HG02870 (cell line): Measurements from ENCODE around the gene GTPBP1.

ENCODE experiments used
- ATAC-seq: cut with Tn5 transposase; IDR thresholded peaks from one replicate; pipeline ENCODE4 v1.9.1; 2021; ENCODE audit warnings: mild to moderate bottlenecking, moderate library complexity; ENCODE audit not compliant: unreplicated experiment

Gene GTPBP1

DNA sequence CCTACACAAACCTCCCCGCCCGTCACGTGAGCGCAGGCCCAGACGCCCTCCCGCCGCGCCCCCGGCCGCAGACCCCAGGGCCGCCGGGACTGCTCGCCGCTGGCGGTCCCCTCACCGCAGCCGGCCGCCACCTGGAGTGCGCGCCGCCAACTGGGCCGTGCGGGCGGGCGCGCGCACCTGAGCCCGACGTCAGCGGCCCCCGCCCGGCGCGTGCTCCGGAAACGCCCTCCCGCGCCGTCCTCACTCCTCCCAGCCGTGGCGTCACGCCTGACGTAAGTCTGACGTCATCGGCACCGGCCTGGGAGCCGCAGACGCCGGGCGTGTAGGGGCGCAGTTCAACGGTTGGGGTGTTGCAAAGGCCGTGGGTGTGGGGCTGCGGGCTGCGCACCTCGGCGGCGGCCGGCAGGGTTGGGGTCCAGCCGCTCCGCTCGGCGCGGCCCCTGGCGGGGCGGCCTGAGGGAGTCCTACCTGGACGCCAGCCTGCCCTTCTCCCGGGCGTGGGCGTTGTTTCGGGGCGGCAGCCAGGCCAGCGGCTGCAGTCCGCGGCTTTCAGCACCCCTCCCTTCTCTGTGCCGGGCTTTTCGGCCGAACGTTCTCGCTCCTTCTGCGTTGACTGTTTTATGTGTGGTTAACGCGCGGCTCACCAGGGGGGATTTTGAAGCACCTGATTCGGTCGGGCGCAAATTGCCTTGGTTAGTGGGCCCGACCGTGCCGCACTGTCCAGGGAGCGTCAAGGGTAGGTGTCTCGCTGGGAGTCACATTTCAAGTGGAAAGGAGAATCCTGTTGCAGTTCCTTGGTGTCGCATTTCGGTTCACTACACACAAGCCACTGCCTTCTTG, 4.7 kb upstream of the GTPBP1 start, which contains the start of gene JOSD1:
Gene JOSD1 (minus strand): TSS at position 155 of the 840 bp plus-strand sequence. CDS start 956 bp downstream, outside the sequence.
- ATAC-seq = peak; percentile 29

GRCh38 chr22:38704654-38705234, 1.0 kb upstream of the GTPBP1 start:
- ATAC-seq = no peak

GRCh38 chr22:38706101-38706900, 557 bp downstream of the GTPBP1 start:
- no peak for ATAC-seq

DNA sequence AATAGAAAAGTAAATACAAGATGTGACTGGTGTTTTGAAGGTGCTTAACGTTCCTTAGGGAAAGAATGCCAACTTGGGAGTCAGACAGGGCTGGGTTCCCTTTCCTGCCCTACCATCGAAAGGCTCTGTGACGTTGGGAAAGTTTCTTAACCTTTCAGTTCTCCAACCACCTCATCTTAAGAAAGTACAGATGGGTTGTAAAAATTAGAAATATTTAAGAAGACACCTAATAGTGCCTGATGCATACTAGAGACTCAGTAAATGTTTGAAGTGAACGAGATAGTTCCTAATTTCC, 1.1 kb downstream of the GTPBP1 start:
- no peak for ATAC-seq

DNA sequence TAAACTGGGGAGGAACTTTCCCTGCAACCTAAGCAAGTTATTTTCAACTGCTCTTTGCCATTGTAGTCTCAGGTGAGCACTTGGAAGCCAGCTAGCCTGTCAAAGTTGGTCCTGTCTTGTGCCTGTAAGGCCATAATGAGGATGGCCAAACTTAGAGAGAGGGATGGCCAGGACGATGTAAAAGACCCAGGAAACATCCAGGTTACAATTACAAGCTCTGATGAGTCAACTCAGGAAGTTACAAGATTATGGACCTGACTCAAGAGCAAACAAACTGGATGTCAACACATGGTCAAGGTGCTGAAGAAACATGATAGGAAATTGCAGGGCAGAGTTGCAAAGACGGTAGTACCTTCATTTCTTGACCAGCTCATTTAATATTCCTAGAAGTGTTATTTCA, 1.6 kb downstream of the GTPBP1 start:
- ATAC-seq = no peak

DNA sequence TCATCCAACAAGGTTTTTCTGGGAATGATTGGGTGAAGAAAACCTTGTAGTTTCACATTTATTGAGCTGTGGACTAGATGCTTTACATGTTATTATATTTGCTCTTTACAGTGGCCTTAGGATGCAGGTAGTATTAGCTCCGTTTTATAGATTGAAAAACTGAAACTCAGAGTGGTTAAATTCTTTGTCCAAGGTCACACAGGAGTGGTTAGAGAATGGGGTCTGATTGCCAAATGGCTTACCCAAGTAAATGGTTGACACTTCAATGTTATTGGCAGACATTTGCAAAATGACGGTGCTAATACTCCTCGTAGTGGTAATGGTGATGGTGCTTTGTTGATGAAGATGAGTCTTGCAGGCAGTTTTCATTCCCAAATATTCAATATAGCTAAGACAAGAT, 2.2 kb downstream of the GTPBP1 start:
- ATAC-seq = no peak

- ATAC-seq = no peak
Observed at GRCh38 chr22:38709306-38709705, 3.6 kb downstream of the GTPBP1 start.

DNA sequence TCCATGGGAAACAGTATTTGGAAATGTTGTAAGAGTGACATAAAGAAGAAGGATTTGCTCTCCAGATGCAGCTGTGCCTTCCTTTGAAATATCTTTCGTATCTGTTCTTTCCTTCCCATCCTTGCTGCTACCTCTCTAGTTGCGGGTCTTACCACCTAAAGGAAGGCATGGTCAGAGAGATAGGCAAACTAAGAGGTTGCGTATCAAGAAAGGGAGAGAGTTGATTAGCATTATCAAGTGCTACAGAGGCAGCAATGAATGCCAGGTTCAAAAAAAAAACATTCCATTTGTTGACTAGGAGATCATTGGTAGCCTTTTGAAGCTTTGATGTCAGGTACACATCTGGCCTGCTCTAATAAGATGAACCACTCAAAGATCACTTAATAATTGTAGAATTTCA, 4.6 kb downstream of the GTPBP1 start:
- ATAC-seq = no peak

DNA sequence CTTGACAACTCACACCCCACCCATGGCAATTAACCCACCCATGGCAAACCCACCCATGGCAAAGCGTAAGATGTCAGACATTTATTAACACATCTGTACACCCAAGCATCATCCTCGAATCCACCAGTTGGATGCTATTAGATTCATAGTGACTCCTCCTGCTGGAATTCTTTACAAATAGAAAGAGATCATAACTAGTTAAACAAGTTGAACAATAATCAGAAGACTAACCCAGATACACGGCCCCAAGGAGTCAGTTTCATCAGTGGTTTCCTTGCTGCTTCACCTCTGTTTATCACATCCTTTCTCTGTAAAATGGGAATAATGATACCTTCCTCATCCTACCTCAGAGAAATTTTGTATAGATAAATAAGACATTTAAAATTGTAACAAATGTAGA, 5.1 kb downstream of the GTPBP1 start:
- no peak for ATAC-seq

- ATAC-seq = no peak
Observed at GRCh38 chr22:38712486-38713207, 6.9 kb downstream of the GTPBP1 start.

DNA sequence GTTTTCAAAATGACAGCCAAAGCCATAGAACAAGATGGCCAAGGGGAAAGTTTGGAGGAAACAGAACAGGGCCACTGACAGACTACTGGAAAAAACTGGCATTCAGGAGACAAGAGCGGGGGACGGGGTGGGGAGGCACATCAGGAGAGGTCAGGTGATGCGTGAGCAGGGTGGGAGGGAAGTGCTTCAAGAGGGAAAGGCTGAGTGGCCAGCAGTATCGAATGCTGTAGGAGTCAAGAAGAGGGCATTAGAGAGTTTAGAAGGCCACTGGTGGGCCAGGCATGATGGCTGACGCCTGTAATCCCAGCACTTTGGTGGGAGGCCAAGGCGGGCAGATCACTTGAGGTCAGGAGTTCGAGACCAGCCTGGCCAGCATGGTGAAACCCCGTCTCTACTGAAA, 8.2 kb downstream of the GTPBP1 start:
- no peak for ATAC-seq

DNA sequence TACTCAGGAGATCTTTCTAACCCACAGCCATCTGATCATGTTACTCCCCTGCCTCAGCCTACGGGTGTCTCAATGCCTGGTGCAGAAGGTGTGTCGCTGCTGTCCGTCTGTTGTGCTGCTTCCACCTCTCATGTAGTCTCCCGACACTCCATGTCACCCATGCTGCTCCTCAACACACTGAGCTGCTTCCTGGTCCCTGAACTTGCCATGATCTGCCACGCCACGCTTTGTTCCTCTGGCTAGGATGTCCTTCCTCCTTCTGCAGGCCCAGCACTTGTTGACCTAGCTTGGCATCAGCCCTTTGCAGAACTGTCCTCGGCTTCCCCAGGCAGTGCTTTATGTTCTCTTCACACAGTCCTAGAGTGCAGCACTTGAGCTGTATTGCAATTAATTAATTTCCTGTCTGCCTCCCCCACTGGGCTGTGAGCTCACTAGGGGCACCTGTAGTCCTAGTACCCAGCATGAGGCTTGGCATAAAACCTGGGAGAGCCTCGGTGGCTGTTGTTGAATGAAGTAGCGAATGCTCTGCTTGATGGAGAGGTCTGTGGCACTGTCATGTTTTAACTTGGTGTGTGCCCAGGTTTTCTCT, 9.5 kb downstream of the GTPBP1 start:
- ATAC-seq = no peak

DNA sequence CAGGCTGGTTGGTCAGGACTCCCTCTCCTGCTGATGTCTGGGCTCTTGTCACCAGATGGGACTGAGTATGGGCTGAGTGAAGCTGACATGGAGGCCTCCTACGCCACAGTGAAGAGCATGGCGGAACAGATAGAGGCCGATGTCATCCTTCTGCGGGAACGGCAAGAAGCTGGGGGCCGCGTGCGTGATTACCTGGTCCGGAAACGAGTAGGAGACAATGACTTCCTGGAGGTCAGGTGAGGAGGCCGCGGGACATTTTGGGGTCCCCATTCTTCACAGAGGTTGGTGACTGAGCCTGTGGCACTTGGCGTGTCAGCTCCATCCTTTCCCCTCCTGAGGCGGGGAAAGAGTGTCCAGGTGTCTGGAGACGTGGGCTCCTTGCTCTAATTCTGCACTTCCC, 10.1 kb downstream of the GTPBP1 start:
- no peak for ATAC-seq

- no peak for ATAC-seq
Observed at GRCh38 chr22:38716271-38716670, 10.5 kb downstream of the GTPBP1 start.

GRCh38 chr22:38716826-38717225, 11.1 kb downstream of the GTPBP1 start:
- no peak for ATAC-seq

DNA sequence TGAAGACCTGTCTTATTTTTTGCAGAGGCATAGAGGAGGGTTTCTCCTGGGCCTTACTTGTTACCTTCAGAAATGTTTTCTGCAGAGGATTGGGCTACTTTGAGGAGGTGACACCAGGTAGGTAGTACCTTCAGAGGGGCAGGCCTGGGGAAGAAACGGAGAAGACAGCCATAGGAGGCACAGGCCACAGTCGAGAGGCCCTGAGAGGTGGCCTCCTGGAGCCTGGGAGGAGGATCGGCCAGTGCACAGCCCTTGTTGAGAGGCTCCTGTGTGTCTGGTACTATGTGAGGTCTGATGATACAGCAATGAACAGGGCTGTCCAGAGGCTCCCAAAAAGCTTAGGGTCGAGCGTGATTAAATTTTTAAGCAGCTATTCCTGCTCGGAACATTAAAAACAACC, 11.5 kb downstream of the GTPBP1 start:
- no peak for ATAC-seq

DNA sequence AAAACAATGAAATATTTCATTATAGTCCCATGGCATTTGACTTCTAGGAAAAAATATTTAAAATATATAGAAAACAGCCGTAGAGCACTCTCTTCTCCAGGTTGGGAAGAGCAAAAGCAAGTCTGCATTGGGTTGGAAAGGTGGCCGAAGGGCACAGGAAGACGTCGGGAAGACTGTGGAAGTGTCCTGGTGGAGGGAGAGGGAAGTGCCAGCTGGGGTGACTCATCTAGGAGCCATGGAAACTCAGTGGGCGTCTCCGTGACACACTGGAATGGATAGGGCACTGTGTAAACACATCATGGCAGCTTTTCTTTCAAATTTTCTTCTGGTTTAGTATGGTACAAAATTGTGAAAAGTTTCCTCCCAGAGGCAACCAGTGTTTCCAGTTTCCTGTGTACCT, 12.7 kb downstream of the GTPBP1 start:
- ATAC-seq = no peak

- ATAC-seq = no peak
Observed at GRCh38 chr22:38719196-38719595, 13.5 kb downstream of the GTPBP1 start.

DNA sequence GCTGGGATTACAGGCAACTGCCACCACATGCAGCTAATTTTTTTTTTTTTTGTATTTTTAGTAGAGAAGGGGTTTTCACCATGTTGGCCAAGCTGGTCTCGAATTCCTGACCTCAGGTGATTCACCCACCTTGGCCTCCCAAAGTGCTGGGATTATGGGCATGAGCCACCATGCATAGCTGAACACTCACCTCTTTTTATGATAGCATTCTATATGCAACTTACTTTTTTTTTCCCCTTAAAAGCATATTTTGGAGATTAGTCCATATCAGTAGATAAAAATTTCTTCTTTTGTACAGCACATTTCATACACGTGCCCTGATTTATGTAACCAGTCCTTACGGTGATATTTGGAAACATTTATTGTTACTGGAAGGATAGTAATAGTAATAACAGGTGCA, 14.6 kb downstream of the GTPBP1 start:
- ATAC-seq = no peak

GRCh38 chr22:38721551-38721950, 15.8 kb downstream of the GTPBP1 start:
- ATAC-seq = no peak

- no peak for ATAC-seq
Observed at GRCh38 chr22:38724176-38724575, 18.4 kb downstream of the GTPBP1 start.
